TTC549 (cell line): ENCODE results near the gene RABGAP1L.
"Not testable (repeated sequence)": the region's sequence is repeated elsewhere in the genome, so short reads cannot be mapped to it uniquely, and the experiment has no call there.

ENCODE experiments used
- FAIRE-seq: peaks from 2 replicates; lab custom pipeline; 2012; peaks lifted over from hg19 to GRCh38; lab: Jason Lieb, UNC

Gene RABGAP1L

DNA sequence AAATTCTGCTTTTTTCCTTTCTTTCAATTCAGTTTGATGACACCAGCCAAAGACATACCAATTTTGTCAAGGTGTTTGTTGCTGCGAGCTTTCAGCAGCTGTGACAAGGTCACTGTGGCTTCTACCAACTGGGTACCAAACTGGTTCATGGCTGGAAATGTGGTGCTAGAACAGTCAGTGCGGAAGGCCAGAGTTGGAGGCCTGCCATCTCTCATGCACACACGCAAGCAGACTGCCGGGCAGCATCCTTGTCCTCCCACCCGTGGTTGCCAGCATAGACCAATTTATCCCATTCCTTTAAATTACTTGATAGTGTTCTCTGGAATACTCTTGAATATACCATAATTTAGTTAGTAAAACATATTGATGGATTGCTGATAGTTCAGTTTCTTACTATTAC lies 208.6 kb downstream of the RABGAP1L start:
- no peak for FAIRE-seq

DNA sequence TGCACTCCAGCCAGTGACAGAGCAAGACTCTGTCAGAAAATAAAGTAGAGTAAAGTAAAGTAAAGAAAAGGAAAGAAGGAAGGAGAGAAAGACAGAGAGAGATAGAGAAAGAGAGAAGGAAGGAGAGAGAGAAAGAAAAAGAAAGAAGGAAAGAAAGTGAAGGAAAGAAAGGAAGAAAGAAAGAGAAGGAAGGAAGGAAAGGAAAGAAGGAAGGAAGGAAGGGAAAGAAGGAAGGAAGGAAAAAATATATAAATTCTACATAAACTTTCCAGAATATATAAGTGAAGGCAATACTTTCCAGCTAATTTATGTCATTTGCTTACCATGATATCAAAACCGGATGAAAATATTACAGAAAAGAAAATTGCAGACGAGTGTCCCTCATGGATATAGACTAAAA lies 216.7 kb downstream of the RABGAP1L start:
- no peak for FAIRE-seq

DNA sequence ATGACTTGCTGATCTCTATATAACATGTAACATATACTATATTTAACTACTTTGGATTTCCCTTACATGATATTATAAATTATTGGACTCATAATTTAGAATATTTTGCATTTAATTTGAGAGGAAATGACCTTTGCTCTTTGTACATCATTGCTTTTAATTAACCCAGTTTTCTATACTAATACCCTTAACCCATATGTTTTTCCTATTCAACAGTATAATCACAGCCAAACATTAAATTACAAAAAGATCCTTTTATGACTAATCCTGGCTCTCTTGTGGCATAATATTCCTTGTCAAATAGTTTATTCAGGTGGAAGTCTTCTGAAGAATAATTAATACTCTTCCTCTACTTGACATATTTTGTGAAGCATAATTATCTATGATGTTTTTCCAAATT lies 232.4 kb downstream of the RABGAP1L start:
- no peak for FAIRE-seq

DNA sequence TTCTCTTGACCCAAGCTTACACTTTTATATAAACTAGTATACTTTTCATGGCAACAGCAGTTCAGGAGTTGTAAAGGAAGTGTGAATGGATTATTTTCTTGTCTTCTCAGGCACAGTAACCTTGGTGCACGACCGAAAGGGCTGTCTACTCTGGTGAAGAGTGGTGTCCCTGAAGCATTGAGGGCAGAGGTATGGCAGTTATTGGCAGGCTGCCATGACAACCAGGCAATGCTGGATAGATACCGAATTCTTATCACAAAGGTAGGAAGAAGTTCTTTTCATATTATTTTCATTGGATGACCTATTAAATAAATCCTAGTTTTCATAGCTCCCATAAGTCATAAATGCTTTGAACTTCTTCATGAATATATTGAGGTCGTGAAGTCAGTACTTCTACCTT lies 234.6 kb downstream of the RABGAP1L start:
- no peak for FAIRE-seq

DNA sequence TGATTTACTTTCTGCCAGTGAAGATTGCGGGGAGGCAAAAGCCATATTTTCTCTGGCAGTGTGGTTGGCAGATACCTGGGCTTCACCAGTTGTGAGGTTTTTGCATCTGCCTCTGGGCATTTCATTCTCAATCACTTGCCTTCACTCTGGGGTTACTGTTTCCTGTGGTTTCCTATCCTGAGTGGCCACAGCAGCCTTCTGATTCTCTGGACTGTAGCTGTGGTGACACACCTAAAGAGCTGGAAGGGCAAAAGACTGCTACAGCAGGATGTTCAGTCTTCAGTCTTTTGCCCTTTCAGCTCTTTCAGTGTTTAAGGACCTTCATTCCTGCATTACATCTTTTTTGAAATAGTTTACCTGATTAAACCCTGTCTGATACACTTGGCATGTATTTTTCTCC lies 237.9 kb downstream of the RABGAP1L start:
- FAIRE-seq = no peak

DNA sequence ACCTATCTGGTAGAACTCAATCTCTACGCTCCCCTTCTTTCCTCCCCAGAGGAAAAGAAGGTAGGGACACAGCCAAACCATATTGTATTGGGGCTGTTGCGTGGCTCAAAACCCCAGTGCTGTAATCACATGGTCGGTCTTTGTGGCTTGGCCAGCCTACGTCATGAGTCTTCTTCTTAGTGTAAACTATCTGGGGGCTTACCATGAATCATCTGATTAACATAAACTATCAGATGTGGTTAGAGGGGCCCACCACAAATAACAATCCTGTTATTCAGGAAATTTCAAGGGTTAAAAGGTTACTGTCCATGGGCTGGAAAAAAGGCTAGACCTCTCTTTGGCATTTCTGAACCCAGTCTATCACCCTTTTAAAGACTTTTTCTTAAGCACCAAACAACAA lies 238.9 kb downstream of the RABGAP1L start:
- FAIRE-seq = no peak

DNA sequence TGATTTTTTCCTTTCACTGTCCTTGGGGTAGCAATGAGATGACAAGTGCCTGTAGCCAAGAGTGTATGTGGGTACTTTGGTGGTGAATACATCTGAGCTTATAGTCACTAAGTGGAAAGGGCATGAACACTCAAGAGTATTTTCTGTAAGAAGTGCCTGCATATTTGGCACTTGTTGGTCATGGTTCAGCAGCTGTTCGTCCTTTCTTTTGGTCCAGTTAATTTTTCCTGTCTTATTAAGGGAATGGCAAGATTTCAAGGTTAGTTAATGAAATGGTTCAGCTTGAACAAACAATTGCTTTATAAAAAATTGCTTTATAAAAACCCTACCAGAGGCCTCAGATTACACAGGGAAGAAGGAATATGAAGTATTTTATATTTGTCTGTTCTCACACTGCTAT lies 239.9 kb downstream of the RABGAP1L start:
- FAIRE-seq = no peak

DNA sequence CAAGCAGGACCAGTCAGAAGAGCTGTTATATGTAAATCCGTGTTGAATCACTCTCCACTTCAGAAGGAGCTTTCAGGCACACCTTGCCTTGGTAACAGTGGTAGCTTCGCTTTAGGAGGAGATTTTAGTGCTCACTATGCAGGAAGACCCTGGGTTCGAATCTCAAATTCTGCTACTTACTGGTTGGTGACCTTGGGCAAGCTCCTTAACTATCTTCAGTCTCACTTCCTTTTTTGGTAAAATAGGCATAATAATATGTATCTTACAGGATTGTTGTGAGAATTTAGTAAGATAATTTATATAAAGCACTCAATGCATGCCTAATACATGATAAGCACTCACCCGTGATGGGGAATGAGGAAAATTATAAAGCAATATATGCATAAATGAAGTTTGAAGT lies 241.8 kb downstream of the RABGAP1L start:
- FAIRE-seq = no peak

DNA sequence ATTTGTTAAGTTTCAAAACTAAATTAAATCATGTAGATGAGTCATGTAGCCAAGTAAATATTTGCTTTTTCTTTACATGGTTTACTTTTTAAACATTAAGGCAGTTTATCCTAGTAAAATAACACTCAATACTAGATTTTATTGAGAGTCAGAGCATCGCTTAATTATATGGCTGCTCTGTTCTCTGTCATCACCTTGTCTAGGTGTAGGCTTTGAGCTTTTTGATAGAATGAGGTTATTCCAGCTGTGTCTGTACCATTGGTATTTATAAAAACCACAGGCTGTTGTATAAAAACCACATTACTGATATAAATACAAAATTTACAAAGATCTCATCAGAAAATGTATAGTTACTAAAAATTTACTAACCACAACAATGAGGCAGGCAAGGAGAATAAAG lies 245.9 kb downstream of the RABGAP1L start:
- FAIRE-seq = no peak

DNA sequence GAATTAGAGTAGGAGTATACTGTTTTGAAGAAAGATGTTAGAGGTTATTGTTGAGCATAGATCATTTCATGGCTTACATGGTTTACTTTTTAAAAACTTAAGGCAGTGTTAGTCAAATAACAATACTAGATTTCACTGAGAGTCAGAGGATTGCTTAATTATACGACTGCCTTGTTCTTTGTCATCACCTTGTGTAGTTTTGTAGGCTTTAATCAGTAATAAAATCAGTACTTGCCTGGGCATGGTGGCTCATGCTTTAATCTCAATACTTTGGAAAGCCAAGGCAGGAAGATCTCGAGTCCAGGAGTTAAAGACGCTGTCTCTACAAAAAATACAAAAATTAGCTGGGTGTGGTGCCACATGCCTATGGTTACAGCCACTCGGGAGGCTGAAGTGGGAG lies 247.1 kb downstream of the RABGAP1L start:
- no peak for FAIRE-seq

DNA sequence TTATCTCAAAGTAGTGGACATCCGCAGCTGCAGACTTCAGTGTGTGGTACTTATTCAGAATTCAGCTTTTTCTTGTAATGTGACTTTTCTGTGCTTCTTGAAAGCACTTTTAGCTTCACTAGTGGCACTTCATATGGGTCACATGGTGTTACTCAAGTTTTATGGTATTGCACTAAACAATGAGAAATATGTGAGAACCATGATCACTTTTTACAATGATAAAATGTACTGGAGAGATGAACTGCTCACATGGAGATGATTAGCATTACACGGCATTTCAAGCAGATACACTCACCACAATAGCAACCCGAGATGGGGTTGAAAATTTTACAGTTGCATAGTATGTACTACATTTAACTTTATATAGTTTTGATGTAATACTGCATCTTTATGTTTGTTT lies 248.3 kb downstream of the RABGAP1L start:
- FAIRE-seq = no peak

DNA sequence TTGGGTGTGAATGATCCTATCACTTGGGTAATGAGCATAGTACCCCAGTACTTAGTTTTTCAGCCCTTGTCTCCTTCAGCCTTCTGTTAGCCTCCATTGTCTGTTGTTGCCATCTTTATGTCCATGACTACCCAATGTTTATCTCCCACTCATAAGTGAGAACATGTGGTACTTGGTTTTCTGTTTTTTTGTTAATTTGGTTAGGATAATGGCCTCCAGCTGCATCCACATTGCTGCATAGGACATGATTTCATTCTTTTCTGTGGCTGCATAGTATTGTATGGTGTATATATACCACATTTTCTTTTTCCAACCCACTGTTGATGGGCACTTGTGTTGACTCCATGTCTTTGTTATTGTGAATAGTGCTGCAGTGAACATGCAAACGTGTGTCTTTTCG lies 248.8 kb downstream of the RABGAP1L start:
- FAIRE-seq = no peak

DNA sequence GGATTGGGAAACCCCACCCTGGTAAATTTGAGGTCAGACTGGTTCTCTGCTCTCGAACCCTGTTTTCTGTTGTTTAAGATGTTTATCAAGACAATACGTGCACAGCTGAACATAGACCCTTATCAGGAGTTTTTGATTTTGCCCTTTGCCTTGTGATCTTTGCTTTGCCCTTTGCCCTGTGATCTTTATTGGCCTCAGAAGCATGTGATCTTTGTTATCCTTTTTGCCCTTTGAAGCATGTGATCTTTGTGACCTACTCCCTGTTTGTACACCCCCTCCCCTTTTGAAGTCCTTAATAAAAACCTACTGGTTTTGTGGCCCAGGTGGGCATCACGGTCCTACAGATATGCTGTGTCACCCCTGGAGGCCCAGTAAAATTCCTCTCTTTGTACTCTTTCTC lies 250.5 kb downstream of the RABGAP1L start:
- not testable (repeated sequence) for FAIRE-seq

DNA sequence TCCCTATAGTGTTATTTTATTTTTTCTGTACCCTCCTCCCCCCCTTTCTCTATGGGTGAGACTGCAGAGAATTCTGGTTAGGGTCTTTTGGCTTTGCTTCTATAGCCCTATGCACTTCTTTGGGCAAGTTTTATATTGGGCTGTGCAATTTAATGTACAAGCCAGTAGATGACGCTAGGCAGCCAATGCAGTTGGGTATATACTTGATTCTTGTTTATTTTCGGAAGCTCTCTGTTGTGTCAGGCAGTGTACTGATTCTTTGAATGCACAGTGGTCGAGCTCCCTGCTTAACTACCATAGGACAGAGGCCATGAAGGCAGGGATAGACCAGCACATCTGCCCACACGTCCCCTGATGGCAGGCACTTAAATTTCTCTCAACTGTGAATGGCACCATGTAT lies 254.3 kb downstream of the RABGAP1L start:
- FAIRE-seq = peak; percentile 70

DNA sequence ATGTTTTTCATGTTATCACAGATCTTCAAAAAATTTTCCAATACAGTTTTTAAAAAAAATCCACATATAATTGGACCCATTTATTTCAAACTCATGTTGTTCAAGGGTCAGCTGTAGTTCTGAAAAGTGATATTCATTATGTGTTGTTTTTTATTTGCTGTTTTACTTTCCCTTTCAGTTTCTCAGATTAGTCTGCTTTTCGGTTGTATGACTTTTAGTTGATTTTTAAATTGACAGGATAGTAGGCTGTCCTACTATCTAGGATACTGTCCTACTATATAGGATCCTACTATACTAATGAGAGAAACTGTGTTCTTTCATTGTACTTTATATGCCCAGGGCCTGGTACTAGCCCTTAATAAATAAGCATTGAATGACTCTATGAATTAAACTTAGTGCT lies 254.9 kb downstream of the RABGAP1L start:
- FAIRE-seq = peak; percentile 74

DNA sequence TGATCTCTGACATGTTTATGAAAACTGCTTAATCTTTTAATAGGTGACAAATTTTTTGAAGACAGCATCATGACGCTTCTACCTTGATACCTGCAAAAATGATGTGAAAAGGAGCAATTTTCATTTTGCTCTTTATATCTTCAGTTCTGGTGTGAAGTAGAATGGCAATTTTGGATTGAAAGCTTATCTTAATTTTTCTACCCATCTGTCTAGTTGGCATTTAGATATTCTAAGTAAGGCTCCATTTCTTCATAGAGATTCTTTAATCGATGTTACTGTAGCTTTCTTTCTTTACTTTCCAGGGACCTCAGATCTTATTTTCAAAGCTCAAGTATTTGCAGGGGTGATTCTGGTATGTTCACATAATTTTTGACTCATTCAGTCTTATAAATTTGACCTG lies 256.2 kb downstream of the RABGAP1L start:
- peak; percentile 37 for FAIRE-seq

DNA sequence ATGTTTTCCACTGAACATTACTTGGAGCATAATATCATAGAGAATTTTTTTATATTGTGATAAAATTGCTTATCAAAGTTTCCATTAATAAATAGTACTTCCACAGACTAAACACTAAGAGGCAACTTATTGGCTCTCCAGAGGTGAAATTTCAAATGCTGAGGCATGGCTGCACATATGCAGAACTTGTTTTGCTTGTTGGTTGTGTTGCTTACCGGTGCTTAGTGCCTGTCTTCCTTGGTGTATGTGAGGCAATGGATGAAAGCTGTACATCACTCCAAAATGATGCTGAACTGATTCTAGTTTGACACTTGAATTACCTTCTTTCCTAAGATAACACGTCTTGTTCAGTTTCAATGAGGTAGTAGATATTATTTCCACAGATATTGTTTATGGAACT lies 258.6 kb downstream of the RABGAP1L start:
- no peak for FAIRE-seq

DNA sequence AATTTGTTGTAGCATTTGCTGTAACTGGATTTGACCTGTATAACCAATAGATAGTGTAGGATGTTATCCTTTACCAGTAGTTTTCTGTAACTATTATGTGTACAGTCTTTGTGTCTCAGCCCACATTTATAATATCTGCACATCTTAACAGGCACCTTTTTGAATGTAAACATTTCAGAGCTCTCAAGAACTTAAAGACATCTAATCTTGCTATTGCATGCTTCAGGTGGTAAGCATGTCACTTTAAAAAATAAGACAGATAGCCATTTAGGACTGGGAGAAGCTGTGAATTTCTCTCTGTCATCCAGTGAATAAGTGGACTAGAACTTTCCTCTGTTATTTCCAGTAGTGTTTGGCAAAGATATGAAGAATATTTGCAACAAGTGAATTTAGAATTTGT lies 265.8 kb downstream of the RABGAP1L start:
- FAIRE-seq = no peak

DNA sequence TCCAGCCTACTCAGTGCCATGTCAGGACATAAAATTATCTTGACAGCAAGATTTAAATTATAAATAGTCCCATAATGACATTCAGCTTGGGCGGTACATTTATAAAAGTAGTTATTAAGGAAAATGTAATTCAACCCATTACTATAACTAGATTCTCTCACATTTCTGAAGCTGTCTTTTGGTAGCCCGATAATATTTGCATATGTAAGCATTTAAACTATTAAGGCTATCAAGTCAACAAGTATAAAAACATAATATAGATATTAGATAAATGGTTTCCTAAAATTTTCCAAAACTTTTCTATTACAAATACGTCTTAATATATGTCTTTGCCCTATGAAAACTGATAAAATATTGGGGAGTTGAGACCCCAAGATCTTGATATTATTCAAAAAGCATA lies 266.8 kb downstream of the RABGAP1L start:
- FAIRE-seq = no peak

DNA sequence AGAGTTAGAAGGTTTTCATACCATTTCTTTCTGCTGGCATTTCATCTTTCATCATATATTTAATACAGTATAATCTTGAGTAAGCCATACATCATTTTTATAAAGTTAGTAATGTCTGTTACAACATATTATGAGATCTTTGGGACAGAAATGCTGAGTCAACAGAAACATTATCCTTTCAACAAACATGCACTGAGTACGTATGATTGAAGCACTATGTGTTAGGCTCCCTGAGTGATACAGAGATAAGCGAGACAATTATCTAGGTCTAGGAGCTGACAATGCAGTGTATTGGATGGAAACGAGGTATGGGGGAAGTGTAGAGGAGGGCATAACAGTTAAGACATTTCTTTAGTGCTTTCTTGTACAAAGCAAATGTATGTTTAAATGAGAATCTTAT lies 268.7 kb downstream of the RABGAP1L start:
- peak; percentile 58 for FAIRE-seq

DNA sequence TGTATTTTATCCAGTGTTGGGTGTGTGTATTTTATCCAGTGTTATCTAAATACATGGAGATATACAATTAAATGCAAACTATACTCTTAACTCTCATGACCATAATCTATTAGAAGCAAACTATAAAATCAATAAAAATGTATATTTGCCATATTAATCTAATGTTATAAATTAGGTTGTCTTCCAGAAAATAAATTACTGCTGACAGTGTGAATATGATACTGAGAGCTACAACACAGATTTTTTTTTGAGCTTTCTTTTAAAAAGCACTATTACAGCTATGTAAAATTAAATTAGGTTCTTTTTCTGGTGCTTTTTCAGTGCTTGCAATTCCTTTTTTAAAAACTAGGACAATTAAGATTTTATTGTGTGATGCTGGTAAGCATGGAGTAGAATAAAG lies 269.4 kb downstream of the RABGAP1L start:
- FAIRE-seq = peak; percentile 65

DNA sequence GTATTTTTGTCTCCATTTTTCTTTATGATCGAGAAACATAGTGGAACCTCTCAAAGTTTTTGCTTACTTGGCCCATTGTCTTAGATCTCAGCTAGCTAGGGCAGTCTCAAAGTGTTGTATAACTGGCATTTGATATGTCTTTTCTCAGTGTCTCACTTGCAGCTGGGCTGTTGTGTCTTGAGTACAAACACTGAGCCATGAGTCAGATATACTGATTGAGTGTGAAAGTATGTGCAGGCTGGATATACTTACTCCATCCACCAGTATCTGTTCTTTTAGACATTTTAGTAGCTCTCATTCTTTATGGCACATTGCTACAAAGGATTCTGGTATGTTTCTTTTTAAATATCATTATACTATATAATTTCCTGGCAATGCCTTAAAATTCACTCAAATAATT lies 274.1 kb downstream of the RABGAP1L start:
- FAIRE-seq = no peak

DNA sequence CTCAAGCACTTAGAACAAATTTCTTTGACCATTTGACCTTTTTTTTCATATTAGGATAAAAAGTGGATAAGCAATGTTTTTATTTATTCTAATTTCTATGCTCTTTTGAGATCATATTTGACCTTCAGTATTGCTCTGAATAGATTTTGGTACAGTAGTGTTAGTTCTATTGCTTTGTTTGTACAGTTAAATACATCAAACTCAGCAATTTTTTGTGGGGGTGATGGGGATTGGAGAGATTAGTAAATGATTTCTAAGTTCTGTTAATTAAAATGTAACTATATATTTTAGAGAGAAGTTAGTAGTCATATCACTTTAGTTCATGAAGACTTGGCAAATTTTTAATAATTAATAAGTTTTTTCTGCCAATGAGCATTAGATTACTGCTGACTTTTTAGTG lies 286.0 kb downstream of the RABGAP1L start:
- no peak for FAIRE-seq

DNA sequence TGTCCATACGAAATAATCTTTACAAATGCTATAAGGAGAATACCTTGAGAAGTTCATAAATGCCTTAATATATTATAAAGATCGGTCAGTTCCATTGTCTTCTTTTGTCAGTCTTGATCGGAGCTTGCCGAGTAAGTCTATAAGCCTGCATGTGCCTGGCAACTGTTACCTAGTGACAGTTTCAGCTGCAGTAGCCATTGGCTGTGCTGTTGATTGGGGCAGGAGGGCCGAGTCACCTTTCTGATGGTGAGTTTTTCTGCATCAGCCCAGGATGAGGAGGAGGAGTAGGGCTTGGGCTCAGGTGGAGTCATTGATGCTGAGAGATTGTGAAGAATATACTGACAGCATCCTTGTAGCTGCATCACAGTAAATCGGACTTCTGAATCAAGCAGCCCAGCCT lies 286.5 kb downstream of the RABGAP1L start:
- FAIRE-seq = no peak

DNA sequence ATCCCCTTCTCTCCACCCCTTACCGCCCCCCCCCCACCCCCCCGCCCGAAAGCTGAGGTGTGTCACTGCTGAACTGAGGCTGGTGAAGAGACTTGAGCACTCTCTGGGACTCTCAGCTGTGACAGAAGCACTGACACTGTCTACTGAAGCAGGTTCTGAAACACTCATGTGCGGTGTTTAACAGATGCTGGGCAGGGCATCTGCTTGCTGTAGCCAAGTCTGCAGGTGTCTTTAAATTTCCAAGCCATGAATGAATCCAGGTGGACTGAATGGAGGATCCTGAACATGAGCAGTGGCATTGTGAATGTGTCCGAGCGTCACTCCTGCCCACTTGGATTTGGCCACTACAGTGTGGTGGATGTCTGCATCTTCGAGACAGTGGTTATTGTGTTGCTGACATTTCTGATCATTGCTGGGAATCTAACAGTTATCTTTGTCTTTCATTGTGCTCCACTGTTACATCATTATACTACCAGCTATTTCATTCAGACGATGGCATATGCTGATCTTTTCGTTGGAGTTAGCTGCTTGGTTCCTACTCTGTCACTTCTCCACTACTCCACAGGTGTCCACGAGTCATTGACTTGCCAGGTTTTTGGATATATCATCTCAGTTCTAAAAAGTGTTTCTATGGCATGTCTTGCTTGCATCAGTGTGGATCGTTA lies 288.7 kb downstream of the RABGAP1L start, which contains the start of gene GPR52:
TSS of gene GPR52 (plus strand) at position 99 of the 665 bp plus-strand sequence. CDS start at position 247, 148 bp downstream.
- no peak for FAIRE-seq
